NOMO-1 treated with dmso at 0.1 percent for 144 hours (cell line): ENCODE measurements around the gene MMP24OS.

Experiments
- DNase-seq: peaks from one replicate; lab custom pipeline; 2025; ENCODE audit not compliant: unreplicated experiment; lab: John Stamatoyannopoulos, UW

Gene MMP24OS

DNA sequence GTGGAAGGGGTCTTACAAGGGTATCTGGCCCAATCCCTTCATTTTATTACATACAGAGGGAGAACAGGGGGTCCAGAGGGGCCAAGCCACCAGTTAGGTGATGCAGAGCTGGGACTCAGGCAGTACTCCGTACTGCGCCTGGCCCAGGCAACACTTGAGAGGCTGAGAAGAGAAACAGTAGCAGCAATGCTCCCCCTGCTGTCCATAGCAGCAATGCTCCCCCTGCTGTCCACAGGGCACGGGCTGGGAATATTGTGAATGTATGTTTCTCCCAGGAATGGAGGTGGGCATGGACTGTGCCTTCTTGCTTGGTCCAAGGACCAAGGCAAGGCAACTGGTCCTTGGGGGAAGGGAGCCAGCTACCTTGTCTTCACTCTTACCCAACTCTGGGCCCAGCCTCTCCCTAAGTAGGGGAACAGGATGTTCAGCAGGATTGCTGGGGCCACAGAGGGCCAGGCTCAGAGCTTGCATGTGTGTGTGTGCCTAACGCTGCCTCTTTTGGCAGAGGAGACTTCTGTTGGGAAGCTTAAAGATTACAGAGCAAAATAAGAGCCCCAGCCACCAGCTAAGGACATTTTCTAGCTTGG is 29.1 kb upstream of the MMP24OS start:
- DNase-seq = peak; percentile 29

DNA sequence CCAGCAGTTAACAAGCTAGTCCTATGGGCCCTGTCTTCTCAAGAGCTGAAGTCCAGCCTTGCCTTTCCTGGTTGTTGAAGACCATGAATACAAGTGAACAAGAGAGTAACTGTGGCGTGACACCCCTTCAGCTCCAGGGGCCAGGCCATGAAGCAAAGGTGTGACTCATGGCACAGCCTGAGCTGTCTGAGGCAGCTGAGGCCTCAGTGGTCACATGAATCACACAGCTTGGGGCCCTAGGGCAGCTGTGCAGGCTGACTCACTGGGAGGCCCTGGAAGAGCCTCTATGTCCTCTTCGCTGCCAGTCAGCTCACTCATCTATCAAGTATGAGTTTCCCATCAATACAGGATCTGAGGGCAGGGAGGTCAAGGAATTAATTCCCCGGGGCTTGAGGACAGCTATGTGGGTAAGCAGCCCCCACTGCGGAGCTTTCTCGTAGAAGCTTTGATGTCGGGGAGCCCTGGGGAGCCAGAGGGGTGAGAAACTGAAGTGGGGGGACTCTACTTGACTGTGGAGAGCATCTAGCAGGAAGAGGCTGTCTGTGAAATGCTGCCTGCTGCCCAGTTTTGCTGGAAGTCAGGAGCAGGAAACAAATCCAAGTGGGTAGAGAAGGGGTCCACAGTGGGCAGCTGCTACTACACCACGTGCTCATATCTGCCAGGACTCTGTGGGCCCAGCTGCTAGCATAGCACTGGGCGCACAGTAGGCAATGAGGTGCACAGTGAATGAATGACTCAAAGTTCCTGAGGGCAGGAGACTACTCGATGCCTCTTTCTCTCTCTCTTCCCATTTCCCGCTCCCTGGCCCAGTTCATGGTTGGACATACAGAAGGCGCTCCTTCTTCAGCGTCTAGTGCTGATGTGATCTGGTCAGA is 28.0 kb upstream of the MMP24OS start:
- DNase-seq = peak; percentile 89

- no peak for DNase-seq
Observed at GRCh38 chr20:35304956-35305355, 27.0 kb upstream of the MMP24OS start.

GRCh38 chr20:35303735-35304491 is 26.0 kb upstream of the MMP24OS start:
- peak; percentile 75 for DNase-seq

- DNase-seq = no peak
Observed at GRCh38 chr20:35303382-35303734, 25.4 kb upstream of the MMP24OS start.

DNA sequence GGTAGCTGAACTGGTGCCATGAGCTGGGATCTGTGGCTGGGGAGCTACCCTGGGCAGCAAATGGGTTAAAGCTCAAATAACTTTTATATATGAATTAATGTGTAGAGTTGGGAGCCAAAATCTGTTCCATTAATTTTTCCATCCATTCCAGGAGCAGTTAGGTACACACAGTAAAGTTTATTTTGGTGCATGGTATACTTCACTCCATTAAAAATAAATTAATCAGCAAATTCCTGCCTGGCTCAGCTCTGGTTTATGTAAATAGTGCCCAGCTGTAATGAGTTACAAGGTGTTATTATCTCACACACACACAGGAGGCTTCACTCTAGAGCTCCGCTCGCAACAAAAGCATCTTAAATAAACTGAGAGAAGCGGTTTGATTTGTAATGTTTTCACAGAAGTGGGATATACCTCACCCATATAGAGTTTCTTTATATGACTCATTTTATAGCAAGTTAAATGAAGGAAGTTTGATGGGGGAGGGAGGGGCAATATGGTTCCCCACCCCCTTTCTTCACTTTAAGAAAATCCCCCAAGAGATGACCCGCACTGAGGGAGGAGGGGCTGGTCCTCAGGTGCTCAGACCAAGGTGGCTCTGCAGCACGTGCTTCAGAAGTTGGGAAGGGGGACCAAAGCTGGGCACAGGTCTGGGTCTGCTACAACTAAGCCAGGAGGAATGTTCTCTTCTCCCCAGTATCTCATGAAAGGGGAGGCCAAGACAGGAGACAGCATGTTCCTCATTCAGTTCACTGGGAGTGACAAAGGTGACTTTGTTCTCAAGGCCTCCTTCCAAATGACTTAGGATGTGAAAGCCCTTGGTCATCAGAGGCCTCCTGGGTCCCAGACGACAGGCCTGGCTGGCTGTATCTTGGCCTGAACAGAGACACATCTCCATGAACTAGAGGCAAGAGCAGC is 24.8 kb upstream of the MMP24OS start:
- DNase-seq = no peak

DNA sequence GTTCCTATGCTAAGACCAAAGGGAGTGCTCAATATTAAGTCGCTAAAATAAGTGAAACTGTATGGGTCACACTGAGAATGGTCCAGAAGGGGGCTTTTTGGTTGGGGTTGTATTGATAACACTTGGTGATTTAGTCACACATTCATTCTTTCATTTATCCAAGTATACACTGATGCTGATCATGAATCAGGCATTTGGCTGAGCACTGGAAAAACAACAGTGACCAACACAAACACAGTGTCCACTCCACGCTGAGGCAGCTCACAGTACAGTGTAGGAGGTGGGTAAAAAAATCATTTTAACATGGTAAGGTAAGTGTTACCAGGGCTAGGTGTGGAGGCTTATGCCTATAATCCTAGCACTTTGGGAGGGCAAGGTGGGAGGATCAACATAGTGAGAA is 23.5 kb upstream of the MMP24OS start:
- DNase-seq = no peak

- DNase-seq = no peak
Observed at GRCh38 chr20:35300469-35301262, 22.7 kb upstream of the MMP24OS start.

GRCh38 chr20:35299780-35300179 is 21.9 kb upstream of the MMP24OS start:
- no peak for DNase-seq

GRCh38 chr20:35298264-35298663 is 20.3 kb upstream of the MMP24OS start:
- no peak for DNase-seq

DNA sequence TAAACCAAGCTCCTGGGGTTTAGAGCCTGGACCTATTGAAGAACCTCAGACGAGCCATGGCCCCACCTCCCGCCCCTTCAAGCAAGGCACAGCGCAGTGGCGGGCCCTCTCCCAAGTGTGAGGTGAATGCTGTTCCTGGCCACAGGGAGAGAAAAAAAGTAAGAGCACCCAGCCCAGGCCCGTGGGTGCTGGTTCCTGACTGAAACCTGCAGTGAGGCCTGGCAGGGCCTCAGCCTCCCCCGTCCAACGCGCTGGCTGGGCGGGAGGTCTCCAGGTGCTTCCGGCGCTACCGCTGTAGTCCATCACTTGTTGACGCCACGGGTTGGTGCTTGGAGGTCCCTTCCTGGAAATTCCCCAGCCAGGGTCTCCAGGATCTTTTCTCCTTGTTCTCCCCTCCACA is 19.8 kb upstream of the MMP24OS start:
- no peak for DNase-seq

GRCh38 chr20:35297155-35297554 is 19.2 kb upstream of the MMP24OS start:
- no peak for DNase-seq

- no peak for DNase-seq
Observed at GRCh38 chr20:35296101-35296554, 18.2 kb upstream of the MMP24OS start.

- DNase-seq = no peak
Observed at GRCh38 chr20:35295674-35296073, 17.8 kb upstream of the MMP24OS start.

DNA sequence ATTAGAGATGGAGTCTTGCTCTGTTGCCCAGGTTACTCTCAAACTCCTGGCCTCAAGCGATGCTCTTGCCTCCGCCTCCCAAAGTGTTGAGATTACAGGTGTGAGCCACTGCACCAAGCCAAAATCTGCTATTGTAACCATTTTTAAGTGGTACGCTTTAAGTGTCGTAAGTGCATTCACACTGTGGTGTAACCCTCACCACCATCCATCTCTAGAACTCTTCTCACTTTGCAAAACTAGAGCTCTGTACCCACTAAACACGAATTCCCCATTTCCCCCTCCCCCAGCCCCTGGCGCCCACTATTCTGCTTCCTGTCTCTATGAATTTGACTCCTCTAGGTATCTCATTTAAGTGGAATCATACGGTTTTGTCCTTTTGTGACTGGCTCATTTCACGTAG is 17.1 kb upstream of the MMP24OS start:
- DNase-seq = no peak

- DNase-seq = no peak
Observed at GRCh38 chr20:35294293-35294685, 16.4 kb upstream of the MMP24OS start.

GRCh38 chr20:35293303-35294292 is 15.7 kb upstream of the MMP24OS start:
- DNase-seq = no peak

DNA sequence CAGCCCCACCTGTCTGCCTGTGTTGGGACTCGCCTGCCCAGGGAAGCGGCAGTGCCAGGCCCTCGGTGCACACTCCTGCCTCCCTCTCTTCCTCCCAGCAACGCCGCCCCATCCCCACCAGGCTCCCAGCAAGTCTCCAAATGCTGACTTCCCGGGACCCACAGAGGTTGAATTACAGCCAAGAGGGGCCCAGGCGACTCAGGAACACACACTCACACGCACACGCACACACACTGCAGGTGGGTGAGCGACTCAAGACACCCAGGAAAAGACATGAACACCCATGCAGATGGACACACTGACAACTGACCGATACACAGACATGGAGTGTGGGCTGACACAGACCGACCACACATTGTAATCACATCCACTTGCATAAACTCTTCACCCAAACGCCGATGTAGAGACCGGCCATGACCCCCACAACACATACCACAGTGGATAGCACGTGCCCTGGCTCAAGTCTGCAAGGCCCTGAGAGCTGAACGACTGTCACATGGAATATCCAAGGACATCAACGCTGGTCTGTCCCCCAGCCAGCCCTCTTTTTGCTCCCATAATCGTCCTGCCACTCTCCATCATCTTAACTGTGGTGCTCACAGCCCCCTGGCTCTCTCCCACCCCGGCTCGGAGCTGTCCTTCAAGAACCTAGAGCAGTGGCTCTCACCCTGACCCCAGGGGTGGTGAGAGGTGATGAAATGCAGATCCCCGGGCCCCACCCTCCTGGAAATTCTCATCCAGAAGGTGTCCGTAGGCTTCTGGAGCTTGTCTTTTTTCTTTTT is 14.8 kb upstream of the MMP24OS start:
- DNase-seq = no peak
